ENCODE results near the gene PIM3.

PIM3 gene

GRCh38 chr22:49996518-49997250 is 36.1 kb downstream of the PIM3 start:
- TF ChIP-seq CTCF (IDR thresholded peaks at IDR 0.05), result no peak

GRCh38 chr22:49997251-49997599 is 36.7 kb downstream of the PIM3 start:
- Histone ChIP-seq H3K27me3 (ENCODE audit: control insufficient read depth, insufficient read depth, low read length) (no peaks in the 10 kb centered on the region), H3K27ac (no peak overlapping the region), H3K4me3 (ENCODE audit: low read depth, low read length) (no peak overlapping the region), H3K79me2 (no peaks in the 10 kb centered on the region), H2AFZ (no peak overlapping the region), H3K36me3 (ENCODE audit: control insufficient read depth, insufficient read depth, low read length) (no peaks in the 10 kb centered on the region), H3K9ac (no peak overlapping the region), H3K4me1 (no peaks in the 10 kb centered on the region), H3K9me3 (ENCODE audit: control insufficient read depth, low read length) (no peaks in the 10 kb centered on the region), H3K4me2 (ENCODE audit: low read length) (no peak overlapping the region)
- no peak for TF ChIP-seq CTCF (IDR thresholded peaks at IDR 0.05)

More at GRCh38 chr22:49996518-49997250, 36.1 kb downstream of the PIM3 start:
- Histone ChIP-seq H2AFZ (no peak overlapping the region), H3K4me3 (ENCODE audit: low read depth, low read length) (no peak overlapping the region), H3K9me3 (ENCODE audit: control insufficient read depth, low read length) (no peaks in the 10 kb centered on the region), H3K27me3 (ENCODE audit: control insufficient read depth, insufficient read depth, low read length) (no peaks in the 10 kb centered on the region), H3K9ac (no peak overlapping the region), H3K36me3 (ENCODE audit: control insufficient read depth, insufficient read depth, low read length) (no peaks in the 10 kb centered on the region), H3K79me2 (no peaks in the 10 kb centered on the region), H3K27ac (no peak overlapping the region), H3K4me2 (ENCODE audit: low read length) (no peak overlapping the region), H3K4me1 (no peaks in the 10 kb centered on the region)

GRCh38 chr22:49997932-49998717 is 37.6 kb downstream of the PIM3 start:
- H2AFZ ChIP-seq, result no peak overlapping the region
- no peak overlapping the region for H3K9ac ChIP-seq
- no peak overlapping the region for H3K4me2 ChIP-seq (ENCODE audit: low read length)
- no peaks in the 10 kb centered on the region for H3K9me3 ChIP-seq (ENCODE audit: control insufficient read depth, low read length)
- H3K27ac ChIP-seq, result no peak overlapping the region
- H3K79me2 ChIP-seq, result no peaks in the 10 kb centered on the region
- no peaks in the 10 kb centered on the region for H3K4me1 ChIP-seq
- H3K4me3 ChIP-seq (ENCODE audit: low read depth, low read length), result no peak overlapping the region
- H3K36me3 ChIP-seq (ENCODE audit: control insufficient read depth, insufficient read depth, low read length), result no peaks in the 10 kb centered on the region
- no peaks in the 10 kb centered on the region for H3K27me3 ChIP-seq (ENCODE audit: control insufficient read depth, insufficient read depth, low read length)
- TF ChIP-seq CTCF (IDR thresholded peaks at IDR 0.05), result no peak

- no peak for TF ChIP-seq CTCF (IDR thresholded peaks at IDR 0.05)
- Histone ChIP-seq H3K27ac (no peak overlapping the region), H3K9me3 (ENCODE audit: control insufficient read depth, low read length) (no peaks in the 10 kb centered on the region), H3K4me1 (no peaks in the 10 kb centered on the region), H3K4me2 (ENCODE audit: low read length) (no peak overlapping the region), H3K4me3 (ENCODE audit: low read depth, low read length) (no peak overlapping the region), H3K27me3 (ENCODE audit: control insufficient read depth, insufficient read depth, low read length) (no peaks in the 10 kb centered on the region), H3K9ac (no peak overlapping the region), H3K36me3 (ENCODE audit: control insufficient read depth, insufficient read depth, low read length) (no peaks in the 10 kb centered on the region), H3K79me2 (no peaks in the 10 kb centered on the region), H2AFZ (no peak overlapping the region)
Measured at GRCh38 chr22:49998718-49999062, 38.1 kb downstream of the PIM3 start.

Data from parathyroid adenoma (tissue), 2 donors.